MV-4-11 (cell line): ENCODE measurements around the gene CEBPG.

Experiments
- DNase-seq: peaks from one replicate; lab custom pipeline; 2025; lab: John Stamatoyannopoulos, UW

The CEBPG gene

GRCh38 chr19:33395561-33396550 lies 22.3 kb downstream of the CEBPG start:
- no peak for DNase-seq

DNA sequence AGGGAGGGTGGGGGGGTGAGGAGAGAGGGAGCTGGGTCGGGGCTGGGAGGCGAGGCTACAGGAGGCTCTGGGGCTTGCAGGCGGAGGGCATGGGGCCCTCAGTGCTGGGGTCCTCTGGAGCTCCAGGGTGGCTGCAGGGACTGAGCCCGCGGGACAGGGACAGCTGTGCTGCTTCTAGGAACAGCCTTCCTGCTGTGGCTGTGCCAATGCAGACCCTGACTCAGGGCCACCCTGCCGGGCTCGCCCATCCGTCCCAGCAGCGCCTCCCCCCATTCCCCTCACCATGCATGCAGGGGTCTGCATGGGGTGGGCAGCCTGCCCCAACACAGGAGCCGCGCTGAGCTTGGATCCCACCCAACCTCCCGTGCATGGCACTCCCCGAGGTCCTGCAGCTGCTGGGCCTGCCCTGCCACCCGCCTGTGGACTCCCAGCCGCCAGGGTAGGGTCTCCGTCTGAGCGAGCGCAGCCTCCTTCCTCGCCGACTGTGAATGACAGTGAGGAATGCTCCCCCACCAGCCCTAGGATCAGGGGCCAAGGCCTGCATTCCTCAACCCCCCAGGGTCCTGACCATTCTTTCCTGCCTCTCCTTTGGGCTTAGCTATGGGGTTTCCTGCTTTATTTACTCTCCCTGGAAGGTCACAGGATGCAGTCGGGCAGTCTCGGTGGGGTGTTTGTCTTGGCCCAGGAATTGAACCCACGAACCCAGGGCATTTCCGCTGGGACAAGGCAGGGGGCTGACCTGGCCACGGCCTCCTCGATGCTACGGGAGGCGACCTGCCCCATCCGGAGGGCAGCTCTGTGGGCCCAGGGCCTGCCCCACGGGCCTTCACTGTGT lies 23.4 kb downstream of the CEBPG start:
- DNase-seq: no peak

DNA sequence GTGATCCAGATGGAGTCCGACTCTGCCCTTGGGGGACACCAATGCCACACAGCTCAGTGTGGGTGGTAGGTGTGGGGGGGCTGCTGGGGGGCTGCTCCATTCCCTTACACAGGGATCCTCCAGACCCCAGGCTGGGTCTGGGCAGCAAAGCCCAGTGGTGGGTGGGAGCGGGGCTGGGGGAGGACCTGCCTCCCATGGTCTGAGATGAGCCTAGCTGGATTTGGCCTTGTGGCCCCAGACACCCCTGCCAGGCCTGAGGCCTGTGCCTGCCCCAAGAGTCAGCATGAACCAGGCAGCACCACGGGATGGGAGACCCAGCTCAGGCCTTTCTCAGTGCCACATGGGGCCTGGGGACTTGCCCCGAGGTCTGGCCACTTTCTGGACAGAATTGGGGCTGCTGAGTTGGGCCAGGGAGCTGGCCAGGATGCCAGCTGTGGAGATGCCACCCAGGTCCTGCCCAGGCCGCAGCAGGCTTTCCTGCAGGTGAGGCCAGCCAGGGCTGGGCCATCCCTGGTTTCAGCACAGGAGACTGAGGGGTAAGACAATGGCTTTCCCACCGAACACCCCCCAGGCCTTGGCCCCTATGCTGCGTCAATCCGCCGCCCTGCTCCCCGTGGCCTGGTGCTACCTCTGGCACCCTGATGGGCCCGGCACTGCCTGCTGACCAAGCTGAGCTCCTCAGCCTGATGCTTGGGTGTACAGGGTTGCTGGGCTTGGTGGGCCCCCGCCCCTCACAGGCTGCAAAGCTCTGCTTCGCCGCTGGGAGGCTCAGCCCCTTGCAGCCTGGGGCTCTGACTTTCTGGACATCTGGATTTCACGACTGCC lies 24.2 kb downstream of the CEBPG start:
- DNase-seq: no peak

DNA sequence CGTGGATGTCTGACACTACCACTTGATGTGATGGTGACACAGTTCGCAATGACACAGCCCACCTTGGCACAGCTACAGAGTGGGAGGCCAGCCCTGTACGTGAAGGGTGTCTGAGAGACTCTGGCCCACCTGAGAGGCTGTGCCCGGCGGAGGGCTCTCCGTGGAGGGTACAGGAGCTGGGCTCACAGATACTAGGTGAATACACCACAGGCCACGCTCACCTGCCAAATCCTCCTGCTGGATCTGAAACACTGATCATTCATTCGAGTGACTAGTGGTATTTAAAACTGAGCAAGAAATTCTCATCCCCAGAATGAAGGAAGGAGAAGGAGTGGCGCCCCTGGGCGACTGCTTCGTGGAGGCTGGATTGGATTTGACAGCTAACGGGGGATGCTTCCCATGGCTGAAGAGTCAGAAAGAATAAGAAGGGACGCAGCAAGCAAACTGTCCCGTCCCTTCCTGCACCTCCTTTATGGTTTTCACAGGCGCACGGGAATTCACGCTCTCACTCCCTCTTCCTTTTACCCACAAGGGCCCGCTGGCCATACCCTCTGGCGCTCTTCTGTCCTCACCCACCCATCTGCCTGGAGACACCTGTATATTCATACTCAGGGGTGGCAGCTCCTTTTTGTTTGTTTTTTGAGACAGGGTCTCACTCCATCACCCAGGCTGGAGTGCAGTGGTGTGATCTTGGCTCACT lies 25.0 kb downstream of the CEBPG start:
- no peak for DNase-seq

DNA sequence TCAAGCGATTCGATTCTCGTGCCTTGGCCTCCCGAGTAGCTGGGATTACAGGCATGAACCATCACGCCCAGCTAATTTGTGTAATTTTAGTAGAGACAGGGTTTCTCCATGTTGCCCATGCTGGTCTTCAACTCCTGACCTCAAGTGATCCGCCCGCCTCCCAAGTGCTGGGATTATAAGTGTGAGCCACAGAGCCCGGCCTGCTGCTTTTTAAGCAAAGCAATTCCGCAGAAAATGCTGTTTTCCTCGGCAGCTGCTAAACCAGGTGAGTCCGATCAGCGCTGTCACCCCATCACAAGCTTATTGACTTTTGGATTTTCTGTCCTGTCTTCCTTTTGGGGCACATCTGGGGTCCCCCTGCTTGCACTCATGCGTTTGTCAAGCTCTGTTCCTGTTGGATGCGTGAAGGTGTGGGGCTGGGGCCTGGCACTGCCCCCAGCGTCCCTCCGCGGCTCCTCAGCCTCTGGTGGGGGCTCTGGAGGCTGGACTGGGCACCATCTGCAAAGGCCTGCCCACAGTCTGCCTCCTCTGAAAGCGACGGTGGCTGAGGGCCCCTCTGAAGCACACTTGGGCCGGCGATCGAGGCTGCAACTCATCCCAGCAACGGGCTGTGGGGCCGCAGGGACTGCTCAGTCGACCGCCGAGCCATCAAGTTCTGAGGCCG lies 25.7 kb downstream of the CEBPG start:
- no peak for DNase-seq

GRCh38 chr19:33399745-33400681 lies 26.5 kb downstream of the CEBPG start:
- DNase-seq: no peak

- peak; percentile 39 for DNase-seq
Measured at GRCh38 chr19:33400856-33401682, 27.6 kb downstream of the CEBPG start.

DNA sequence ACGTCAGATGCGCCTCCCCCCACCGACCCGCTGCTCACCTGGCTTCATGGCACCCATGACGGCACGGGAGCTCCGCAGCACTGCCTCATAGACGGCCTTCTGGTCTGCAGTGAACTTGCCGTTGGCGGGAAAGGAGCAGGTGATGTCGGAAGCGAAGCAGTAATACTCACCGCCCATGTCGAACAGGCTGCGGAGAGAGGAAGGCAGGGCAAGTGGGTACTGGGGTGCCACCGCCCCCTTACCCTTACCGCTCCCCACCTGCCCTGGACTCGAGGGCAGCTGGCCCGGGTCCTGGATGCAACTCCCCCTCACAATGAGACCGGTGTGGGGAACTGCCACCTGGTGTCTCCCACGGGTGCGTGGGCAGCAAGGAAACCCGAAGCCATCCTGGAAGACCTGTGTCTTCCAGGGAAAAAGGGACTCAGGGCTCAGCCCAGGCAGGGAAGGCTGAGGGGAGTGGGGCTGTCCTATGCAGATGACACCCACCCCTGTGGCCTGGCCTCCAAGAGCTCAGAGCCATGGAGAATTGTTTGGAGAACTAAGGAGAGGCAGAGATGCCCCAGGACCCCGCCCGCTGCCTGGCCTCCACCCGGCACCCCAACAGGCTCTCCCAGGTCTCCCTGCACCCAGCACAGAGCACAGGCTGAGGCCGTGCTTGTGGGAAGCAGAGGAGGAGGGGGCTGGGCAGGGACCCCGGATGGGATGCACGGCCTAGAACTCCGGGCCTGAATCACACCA lies 28.3 kb downstream of the CEBPG start:
- no peak for DNase-seq

GRCh38 chr19:33402421-33403220 lies 29.1 kb downstream of the CEBPG start:
- no peak for DNase-seq

- DNase-seq: no peak
Measured at GRCh38 chr19:33403221-33403972, 29.9 kb downstream of the CEBPG start.

- DNase-seq: peak; percentile 67
Measured at GRCh38 chr19:33403973-33404304, 30.4 kb downstream of the CEBPG start.

DNA sequence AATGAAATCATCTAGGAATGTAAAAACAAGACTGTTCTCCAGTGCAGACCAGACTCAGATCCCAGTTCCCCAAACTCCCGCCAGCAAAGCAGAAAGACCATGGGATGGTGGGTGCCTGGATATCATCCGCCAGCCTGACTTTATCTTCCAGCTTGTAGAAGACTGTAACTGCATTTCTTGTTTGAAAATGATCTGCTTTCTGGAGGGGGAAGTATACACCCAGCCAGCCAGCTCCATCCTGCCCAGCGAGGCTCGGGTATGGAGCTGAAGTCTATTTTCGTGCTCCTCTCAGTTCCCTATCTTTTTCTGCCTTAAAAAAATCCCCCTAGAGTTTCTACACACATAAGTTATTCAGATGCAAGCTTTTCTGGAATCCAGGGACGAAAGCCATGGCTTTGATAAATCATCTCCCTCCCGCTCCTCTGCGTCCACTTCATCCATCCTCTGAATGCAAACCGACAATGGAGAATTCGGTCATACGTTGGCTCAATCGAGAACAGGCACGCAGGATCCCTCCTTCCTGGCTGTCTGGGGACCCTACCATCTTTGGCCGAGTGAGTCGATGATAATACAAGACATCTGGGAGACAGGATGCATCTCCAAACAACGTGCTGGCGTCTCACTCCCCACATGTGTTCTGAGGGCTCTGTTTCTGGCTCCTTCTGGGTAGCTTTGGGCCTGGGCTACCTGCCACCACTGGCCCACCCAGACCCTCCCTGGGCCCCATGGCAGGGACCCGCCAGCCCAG lies 31.2 kb downstream of the CEBPG start:
- peak; percentile 78 for DNase-seq

DNA sequence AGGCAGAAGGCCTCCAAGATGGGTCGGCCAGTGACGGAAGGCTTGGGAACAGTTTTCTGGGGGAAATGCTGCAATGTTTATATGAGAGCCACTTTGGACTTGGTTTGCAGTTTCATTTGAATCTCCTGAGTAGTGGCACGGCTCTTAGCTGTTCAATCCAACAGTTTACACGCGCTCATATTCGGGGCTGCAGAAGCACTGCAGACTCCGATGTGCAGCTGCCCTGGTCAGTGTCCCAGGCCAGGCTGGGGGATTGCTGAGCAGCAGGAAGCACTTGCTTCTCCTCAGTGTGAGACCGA lies 31.7 kb downstream of the CEBPG start:
- DNase-seq: no peak

GRCh38 chr19:33405553-33406461 lies 32.3 kb downstream of the CEBPG start:
- DNase-seq: no peak
